Uterus (tissue), 4 donors: ENCODE data around the gene RAB13. TPM values are rescaled to one million over a fixed set of nuclear protein-coding genes. Genes with fewer than 3 reads are reported as not detected.

Source experiments
- DNase-seq, 2 donors: peaks; one replicate each; pipeline ENCODE4 v3.0.0-alpha.2; 2019 to 2020
- H3K27ac ChIP-seq, 2 donors: fragments of 200-600 bp; sonication (generic); 1 replicate in 1 of 2; 2 replicates in 1 of 2; pipeline ENCODE4 v1.5.1; 2016 to 2018
- H3K27me3 ChIP-seq, 2 donors: fragments of 200-600 bp; sonication (generic); one replicate each; pipeline ENCODE4 v1.5.1; 2018 to 2019; ENCODE audit warnings: control low read depth in 1 of 2
- H3K36me3 ChIP-seq, 2 donors: fragments of 200-600 bp; sonication (generic); one replicate each; pipeline ENCODE4 v1.5.1; 2019; ENCODE audit warnings: control low read depth in 1 of 2
- H3K4me1 ChIP-seq, 2 donors: fragments of 200-600 bp; sonication (generic); one replicate each; pipeline ENCODE4 v1.5.1; 2018 to 2019; ENCODE audit warnings: control low read depth in 1 of 2
- H3K4me3 ChIP-seq, 2 donors: fragments of 200-600 bp; sonication (generic); 1 replicate in 1 of 2; 2 replicates in 1 of 2; pipeline ENCODE4 v1.5.1; 2018 to 2019; ENCODE audit warnings: mild to moderate bottlenecking in 1 of 2
- H3K9me3 ChIP-seq, 2 donors: fragments of 200-600 bp; sonication (generic); one replicate each; pipeline ENCODE4 v1.5.1; 2019; ENCODE audit warnings: control low read depth in 1 of 2
- POLR2A ChIP-seq, 2 donors: fragments of 450-650 bp; IDR thresholded peaks; one replicate each; pipeline ENCODE4 v1.6.1; 2016; ENCODE audit warnings: antibody characterized with exemption in 2 of 2, mild to moderate bottlenecking in 1 of 2, moderate library complexity in 1 of 2
- intact Hi-C: fragments of 100-400 bp; cut with DNase I; formaldehyde crosslinking; loops from one replicate; pipeline ENCODE4 v1.15.1; 2023; ENCODE audit warnings: low total_unique reads
- total RNA-seq, 4 donors: library from RNA; depleted of rRNA in 3 of 4; stranded (reverse); fragments of >200 nt in 3 of 4; gene quantifications; one replicate each; pipeline versions ENCODE4 v1.1.0 to v1.2.4, GENCODE V29; 2014 to 2023
- TF ChIP-seq, protein P1 (sequence below), 4 experiments: fragments of 200-600 bp in 2 of 4; fragments of 450-650 bp in 2 of 4; sonication (generic) in 2 of 4; IDR thresholded peaks; one replicate each; pipeline ENCODE4 v1.5.1; 2016 to 2019; ENCODE audit warnings: antibody characterized with exemption in 4 of 4, mild to moderate bottlenecking in 2 of 4, moderate library complexity in 1 of 4
- donor health status: DM: yes; HTN: yes; CAD: no.

The RAB13 gene
- total RNA-seq, 4 donors from 2014 or later, result 16.9 to 120 (median 33.2) TPM

DNA sequence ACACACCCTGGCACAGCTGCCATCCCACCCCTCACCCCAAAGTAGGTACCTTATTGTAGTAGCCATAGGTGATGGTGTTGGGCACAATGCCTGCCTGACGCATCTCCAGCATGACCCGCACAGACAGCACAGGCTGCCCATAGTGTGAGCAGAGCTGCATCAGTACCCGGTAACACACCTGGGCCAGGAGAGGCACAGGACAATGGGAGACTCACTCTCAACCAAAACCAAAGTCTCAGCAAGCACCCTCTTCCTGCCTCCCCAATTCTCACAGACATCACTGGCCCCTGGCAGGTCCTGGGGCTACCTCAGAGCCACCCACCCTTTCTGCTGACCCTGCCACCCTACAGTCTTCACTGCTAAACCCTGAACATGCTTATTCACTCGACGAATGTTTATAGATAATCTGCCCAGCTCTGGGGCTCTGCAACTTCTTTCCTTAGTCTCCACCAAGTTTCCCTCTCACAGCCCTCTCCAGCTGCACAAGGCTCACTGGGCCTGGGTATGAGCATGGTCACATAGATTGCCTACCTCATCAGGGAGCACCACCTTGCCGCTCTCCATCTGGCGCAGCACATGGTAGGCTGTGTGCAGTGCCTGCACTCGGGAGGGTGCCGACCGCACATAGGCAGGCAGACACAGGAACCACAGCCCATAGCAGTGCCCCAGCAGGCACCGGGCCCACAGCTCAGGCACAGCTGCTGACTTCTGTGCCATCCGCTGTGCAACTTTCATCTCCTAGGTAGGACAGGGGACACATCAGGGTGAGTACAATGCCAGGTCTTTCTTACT, 49.9 kb downstream of the RAB13 start:
- TF ChIP-seq, protein P1, sequence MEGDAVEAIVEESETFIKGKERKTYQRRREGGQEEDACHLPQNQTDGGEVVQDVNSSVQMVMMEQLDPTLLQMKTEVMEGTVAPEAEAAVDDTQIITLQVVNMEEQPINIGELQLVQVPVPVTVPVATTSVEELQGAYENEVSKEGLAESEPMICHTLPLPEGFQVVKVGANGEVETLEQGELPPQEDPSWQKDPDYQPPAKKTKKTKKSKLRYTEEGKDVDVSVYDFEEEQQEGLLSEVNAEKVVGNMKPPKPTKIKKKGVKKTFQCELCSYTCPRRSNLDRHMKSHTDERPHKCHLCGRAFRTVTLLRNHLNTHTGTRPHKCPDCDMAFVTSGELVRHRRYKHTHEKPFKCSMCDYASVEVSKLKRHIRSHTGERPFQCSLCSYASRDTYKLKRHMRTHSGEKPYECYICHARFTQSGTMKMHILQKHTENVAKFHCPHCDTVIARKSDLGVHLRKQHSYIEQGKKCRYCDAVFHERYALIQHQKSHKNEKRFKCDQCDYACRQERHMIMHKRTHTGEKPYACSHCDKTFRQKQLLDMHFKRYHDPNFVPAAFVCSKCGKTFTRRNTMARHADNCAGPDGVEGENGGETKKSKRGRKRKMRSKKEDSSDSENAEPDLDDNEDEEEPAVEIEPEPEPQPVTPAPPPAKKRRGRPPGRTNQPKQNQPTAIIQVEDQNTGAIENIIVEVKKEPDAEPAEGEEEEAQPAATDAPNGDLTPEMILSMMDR (IDR thresholded peaks at IDR 0.05), result no peak
- no peak for TF ChIP-seq POLR2A (IDR thresholded peaks at IDR 0.05)
- no peak for DNase-seq
- Histone ChIP-seq H3K9me3 (no peaks in the 10 kb centered on the region), H3K4me1 (no peaks in the 10 kb centered on the region), H3K36me3 (no peaks in the 10 kb centered on the region), H3K27ac (no peak overlapping the region), H3K27me3 (no peaks in the 10 kb centered on the region), H3K4me3 (no peak overlapping the region)
- intact Hi-C loops, result no loop called here

DNA sequence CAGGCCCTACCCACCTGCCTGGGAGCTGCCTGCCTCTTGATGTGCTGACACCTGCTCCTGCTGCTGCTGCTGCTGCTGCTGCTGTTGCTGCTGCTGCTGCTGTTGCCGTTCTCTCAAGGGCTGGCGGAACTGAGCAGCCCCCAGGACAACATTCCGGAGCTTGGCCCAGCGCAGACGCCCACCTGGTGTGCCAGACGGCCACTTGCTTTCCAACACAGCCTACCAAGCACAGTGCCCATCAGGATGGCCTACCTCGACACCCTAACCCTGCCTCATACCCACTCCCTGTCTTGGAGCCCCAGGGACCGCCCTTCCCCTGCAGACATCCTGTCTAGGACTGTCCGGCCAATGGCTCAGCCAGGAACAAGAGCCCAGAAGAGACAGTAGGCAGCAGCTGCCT, 51.4 kb downstream of the RAB13 start:
- no peaks in the 10 kb centered on the region for H3K9me3 ChIP-seq
- H3K27me3 ChIP-seq, result no peaks in the 10 kb centered on the region
- DNase-seq, result peak in 1 of 2 donors; percentile 4
- TF ChIP-seq, protein P1 (IDR thresholded peaks at IDR 0.05), result no peak
- no peaks in the 10 kb centered on the region for H3K36me3 ChIP-seq
- H3K27ac ChIP-seq, result no peak overlapping the region
- H3K4me1 ChIP-seq, result no peaks in the 10 kb centered on the region
- no peak overlapping the region for H3K4me3 ChIP-seq
- intact Hi-C loops, result no loop called here

DNA sequence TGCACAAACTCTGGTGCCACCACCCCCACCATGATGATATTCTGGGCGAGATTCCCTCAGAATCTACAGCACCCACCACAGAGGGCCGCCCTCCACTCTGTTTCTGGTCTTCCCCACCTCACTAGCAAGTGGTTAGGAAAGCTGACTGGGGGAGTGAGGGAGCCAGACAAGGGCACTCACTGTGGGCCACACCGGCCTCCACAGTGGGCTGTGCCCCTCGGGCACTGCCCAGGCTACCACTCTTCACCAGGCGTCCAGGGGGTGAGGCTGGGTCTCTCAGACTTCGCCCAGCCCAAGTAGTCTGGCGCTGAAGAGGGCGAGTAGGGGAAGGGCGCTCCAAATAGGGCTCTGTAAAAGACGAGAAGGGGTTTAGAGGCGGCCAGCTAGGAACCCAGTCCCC, 52.2 kb downstream of the RAB13 start:
- Histone ChIP-seq H3K36me3 (no peaks in the 10 kb centered on the region), H3K9me3 (no peaks in the 10 kb centered on the region), H3K4me3 (no peak overlapping the region), H3K27ac (no peak overlapping the region), H3K4me1 (no peaks in the 10 kb centered on the region), H3K27me3 (no peaks in the 10 kb centered on the region)
- TF ChIP-seq POLR2A (IDR thresholded peaks at IDR 0.05), result no peak
- TF ChIP-seq, protein P1 (IDR thresholded peaks at IDR 0.05), result no peak
- intact Hi-C loops, result no loop called here
- no peak for DNase-seq

DNA sequence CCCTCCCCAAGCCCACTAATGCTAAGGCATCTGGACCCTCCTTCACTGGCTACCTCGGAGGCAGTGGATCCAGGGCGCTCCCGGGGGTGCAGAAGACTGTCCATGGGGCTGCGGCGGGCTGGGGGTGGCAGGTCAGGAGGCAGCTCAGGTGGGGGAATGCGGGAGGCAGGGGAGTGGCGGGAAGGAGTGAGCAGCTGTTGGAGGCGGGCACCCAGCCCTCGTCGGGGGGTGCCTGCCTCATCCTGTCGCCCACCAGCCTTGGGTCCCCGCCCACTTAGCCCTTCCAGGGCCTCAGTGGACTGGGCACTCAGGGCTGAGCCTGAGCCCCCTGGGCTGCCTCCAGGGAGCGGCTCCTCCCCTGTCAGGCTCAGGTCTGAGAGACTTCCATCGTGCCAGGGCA, 52.7 kb downstream of the RAB13 start:
- Histone ChIP-seq H3K4me3 (no peak overlapping the region), H3K36me3 (no peaks in the 10 kb centered on the region)
- DNase-seq, result peak in 1 of 2 donors; percentile 10

More for the DNA sequence above, 52.7 kb downstream of the RAB13 start:
- intact Hi-C loops, result no loop called here
- Histone ChIP-seq H3K27ac (no peak overlapping the region), H3K9me3 (no peaks in the 10 kb centered on the region), H3K27me3 (no peaks in the 10 kb centered on the region), H3K4me1 (no peaks in the 10 kb centered on the region)
- no peak for TF ChIP-seq POLR2A (IDR thresholded peaks at IDR 0.05)
- TF ChIP-seq, protein P1 (IDR thresholded peaks at IDR 0.05), result no peak
